Transverse colon (tissue), 4 donors: ENCODE data around the gene ADAMTS19. TPM values are rescaled to one million over a fixed set of nuclear protein-coding genes. Genes with fewer than 3 reads are reported as not detected.
"Not testable (repeated sequence)": the region's sequence is repeated elsewhere in the genome, so short reads cannot be mapped to it uniquely, and the experiment has no call there.

Experiments
- DNase-seq: peaks from one replicate; pipeline ENCODE4 v3.0.0-alpha.2; 2019
- H3K27ac ChIP-seq, 4 donors: fragments of 200-600 bp; sonication (generic); 2 replicates each; pipeline ENCODE4 v1.5.1; 2016 to 2018; ENCODE audit warnings: inconsistent platforms in 4 of 4
- H3K27me3 ChIP-seq: fragments of 200-600 bp; sonication (generic); 2 replicates; pipeline ENCODE4 v1.5.1; 2017; ENCODE audit warnings: inconsistent platforms
- H3K36me3 ChIP-seq, 4 donors: fragments of 200-600 bp; sonication (generic); 2 replicates each; pipeline ENCODE4 v1.5.1; 2017 to 2019; ENCODE audit warnings: inconsistent platforms in 4 of 4
- H3K4me1 ChIP-seq, 4 donors: fragments of 200-600 bp; sonication (generic); 2 replicates each; pipeline ENCODE4 v1.5.1; 2017 to 2020; ENCODE audit warnings: inconsistent platforms in 4 of 4
- H3K4me3 ChIP-seq, 4 donors: fragments of 200-600 bp; sonication (generic); 1 replicate in 1 of 4; 2 replicates in 3 of 4; pipeline versions ENCODE4 v1.5.1 to v1.6.1; 2017 to 2019; ENCODE audit warnings: inconsistent platforms in 4 of 4
- H3K9me3 ChIP-seq, 2 donors: fragments of 200-600 bp; sonication (generic); 2 replicates each; pipeline ENCODE4 v1.5.1; 2017 to 2019; ENCODE audit warnings: inconsistent platforms in 2 of 2
- EP300 ChIP-seq: sonication (generic); formaldehyde crosslinking; IDR thresholded peaks from one replicate; pipeline ENCODE4 v1.6.1; 2017; ENCODE audit warnings: antibody characterized with exemption, low read depth
- POLR2A ChIP-seq: fragments of 450-650 bp; IDR thresholded peaks from one replicate; pipeline ENCODE4 v1.6.1; 2016; ENCODE audit warnings: antibody characterized with exemption, mild to moderate bottlenecking, moderate library complexity
- POLR2AphosphoS5 ChIP-seq, 3 donors: sonication (generic); formaldehyde crosslinking; IDR thresholded peaks; one replicate each; pipeline ENCODE4 v1.6.1; 2016; ENCODE audit warnings: antibody characterized with exemption in 3 of 3
- WGBS, 2 donors: methylation state at CpG; one replicate each; pipeline ENCODE4 v1.1.5; 2018; ENCODE audit warnings: low coverage in 1 of 2; 5-methylcytosine and 5-hydroxymethylcytosine counted together
- in situ Hi-C, 4 donors: fragments of 200-750 bp; cut with MboI; loops; one replicate each; pipeline versions ENCODE4 v1.15.0 to v1.15.1; 2017; ENCODE audit warnings: low sequenced_read_pairs in 3 of 4, low pct_ligation_motif_present in 1 of 4, low pct_unique_long_range_greater_than_20kb in 1 of 4
- intact Hi-C: fragments of 100-400 bp; cut with DNase I; formaldehyde crosslinking; loops from one replicate; pipeline ENCODE4 v1.15.1; 2023; ENCODE audit warnings: low total_unique reads
- total RNA-seq, 4 donors: library from RNA; depleted of rRNA; stranded (reverse); fragments of >200 nt; gene quantifications; one replicate each; pipeline ENCODE4 v1.1.0, GENCODE V29; 2016
- TF ChIP-seq, protein P1 (sequence below), 5 experiments: fragments of 200-600 bp in 3 of 5; fragments of 450-650 bp in 2 of 5; sonication (generic) in 3 of 5; IDR thresholded peaks; 1 replicate in 2 of 5; 2 replicates in 3 of 5; pipeline ENCODE4 v1.5.1; 2016 to 2017; ENCODE audit warnings: antibody characterized with exemption in 5 of 5, inconsistent platforms in 3 of 5, mild to moderate bottlenecking in 2 of 5, moderate library complexity in 1 of 5

ADAMTS19 gene
- total RNA-seq, 4 donors from 2014 or later, result 0.16 to 0.96 TPM; not detected in 2

DNA sequence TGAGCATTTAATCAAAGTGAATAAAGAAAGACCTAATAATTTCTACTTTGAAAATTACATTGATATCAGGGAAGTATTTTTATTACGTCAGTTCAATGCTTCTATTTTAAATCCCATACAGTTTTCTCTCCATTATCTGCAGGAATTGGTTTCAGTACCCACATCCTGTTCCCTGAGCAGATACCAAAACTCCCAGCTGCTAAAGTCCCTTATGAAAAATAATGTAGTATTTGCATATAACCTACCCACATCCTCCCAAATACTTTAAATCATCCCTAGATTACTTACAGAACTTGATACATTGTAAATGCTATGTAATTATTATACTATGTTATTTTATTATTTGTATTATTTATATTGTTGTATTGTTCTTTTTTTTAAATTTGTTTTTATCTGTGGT, 162.4 kb downstream of the ADAMTS19 start:
- no peak for TF ChIP-seq POLR2A
- no peak for TF ChIP-seq POLR2AphosphoS5 (IDR thresholded peaks at IDR 0.05)
- no peak for TF ChIP-seq EP300
- TF ChIP-seq, protein P1, sequence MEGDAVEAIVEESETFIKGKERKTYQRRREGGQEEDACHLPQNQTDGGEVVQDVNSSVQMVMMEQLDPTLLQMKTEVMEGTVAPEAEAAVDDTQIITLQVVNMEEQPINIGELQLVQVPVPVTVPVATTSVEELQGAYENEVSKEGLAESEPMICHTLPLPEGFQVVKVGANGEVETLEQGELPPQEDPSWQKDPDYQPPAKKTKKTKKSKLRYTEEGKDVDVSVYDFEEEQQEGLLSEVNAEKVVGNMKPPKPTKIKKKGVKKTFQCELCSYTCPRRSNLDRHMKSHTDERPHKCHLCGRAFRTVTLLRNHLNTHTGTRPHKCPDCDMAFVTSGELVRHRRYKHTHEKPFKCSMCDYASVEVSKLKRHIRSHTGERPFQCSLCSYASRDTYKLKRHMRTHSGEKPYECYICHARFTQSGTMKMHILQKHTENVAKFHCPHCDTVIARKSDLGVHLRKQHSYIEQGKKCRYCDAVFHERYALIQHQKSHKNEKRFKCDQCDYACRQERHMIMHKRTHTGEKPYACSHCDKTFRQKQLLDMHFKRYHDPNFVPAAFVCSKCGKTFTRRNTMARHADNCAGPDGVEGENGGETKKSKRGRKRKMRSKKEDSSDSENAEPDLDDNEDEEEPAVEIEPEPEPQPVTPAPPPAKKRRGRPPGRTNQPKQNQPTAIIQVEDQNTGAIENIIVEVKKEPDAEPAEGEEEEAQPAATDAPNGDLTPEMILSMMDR (IDR thresholded peaks at IDR 0.05), result no peak
- no peak for DNase-seq
- Histone ChIP-seq H3K4me3 (no peak overlapping the region), H3K9me3 (peaks cover 0 to under 1% of the 10 kb centered on the region in 2 donors), H3K27ac (no peak overlapping the region), H3K27me3 (no peaks in the 10 kb centered on the region), H3K36me3 (no peaks in the 10 kb centered on the region), H3K4me1 (no peaks in the 10 kb centered on the region)
- intact Hi-C loops (no loop called here), in situ Hi-C loops (no loop called here)
- 27 to 78% methylated on average over 1 of the region's 1 CpG for WGBS, 2 donors

DNA sequence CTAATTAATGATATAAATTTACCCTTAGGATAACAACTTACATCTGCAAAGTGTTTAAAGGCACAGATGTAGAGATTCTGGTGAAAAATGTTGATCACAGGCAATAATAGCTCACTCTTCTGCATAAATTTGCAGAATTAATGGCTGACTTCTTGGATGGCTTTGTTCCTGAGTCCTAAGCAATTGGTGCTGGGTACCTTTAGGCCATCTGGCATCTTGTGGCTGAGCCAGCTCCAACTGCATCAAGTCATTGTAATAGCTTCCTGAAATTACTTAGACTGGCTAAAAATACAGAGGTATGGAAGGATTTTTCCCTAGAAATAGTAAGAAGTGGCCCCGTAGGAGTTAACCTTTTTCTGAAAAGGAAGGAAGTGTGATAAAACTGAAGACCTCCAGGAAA, 169.5 kb downstream of the ADAMTS19 start:
- TF ChIP-seq POLR2A, result no peak
- TF ChIP-seq POLR2AphosphoS5 (IDR thresholded peaks at IDR 0.05), result no peak
- TF ChIP-seq, protein P1 (IDR thresholded peaks at IDR 0.05), result no peak
- no peak for TF ChIP-seq EP300
- Histone ChIP-seq H3K4me1 (no peaks in the 10 kb centered on the region), H3K36me3 (no peaks in the 10 kb centered on the region), H3K27me3 (no peaks in the 10 kb centered on the region), H3K4me3 (no peak overlapping the region), H3K9me3 (peaks cover 0 to 4% of the 10 kb centered on the region in 2 donors), H3K27ac (no peak overlapping the region)
- in situ Hi-C loops (no loop called here), intact Hi-C loops (no loop called here)
- 48 to 60% methylated on average over 1 of the region's 1 CpG for WGBS, 2 donors
- DNase-seq, result no peak

DNA sequence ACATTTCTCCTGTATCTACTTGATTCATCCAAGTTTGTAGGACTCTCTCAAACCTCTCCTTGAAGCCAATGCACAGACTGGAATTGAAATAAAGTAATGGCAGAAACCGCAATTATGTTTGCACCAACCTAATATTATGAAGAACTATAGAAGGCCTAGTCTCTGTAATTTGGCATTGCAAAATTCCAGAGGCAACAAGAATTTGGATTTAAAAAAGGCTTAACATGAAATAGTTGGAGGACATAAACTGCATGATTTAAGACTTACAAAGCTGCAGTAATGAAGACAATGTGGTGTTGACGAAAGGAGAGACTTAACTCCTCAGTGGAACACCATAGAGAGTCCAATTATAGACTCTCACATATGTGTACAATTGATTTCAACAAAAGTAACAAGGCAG, 170.0 kb downstream of the ADAMTS19 start:
- in situ Hi-C loops (no loop called here), intact Hi-C loops (no loop called here)
- H3K36me3 ChIP-seq, result no peaks in the 10 kb centered on the region

DNA sequence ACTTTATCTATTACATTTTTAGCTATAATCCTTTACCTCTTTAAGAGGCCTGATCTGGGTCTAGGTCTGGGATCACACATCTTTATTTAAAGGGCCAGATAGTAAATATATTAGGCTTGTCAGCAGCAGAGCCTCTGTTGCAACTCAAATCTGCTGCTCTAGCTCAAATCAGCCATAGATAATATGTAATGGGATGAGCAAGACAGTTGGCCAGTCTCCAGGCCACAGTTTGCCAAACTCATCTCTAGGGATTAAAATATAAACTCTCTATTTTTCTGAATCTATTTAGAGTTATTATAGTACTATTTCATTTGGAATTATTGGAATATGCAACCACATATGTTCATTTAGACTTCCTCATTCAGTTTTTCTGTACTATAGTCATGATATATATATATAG, 171.9 kb downstream of the ADAMTS19 start:
- no peak overlapping the region for H3K4me3 ChIP-seq
- H3K27me3 ChIP-seq, result no peaks in the 10 kb centered on the region
- in situ Hi-C loops, result no loop called here
- DNase-seq, result no peak
- TF ChIP-seq, protein P1 (IDR thresholded peaks at IDR 0.05), result no peak
- H3K36me3 ChIP-seq, result no peaks in the 10 kb centered on the region
- H3K9me3 ChIP-seq, result peaks cover 0 to 4% of the 10 kb centered on the region in 2 donors
- H3K4me1 ChIP-seq, result no peaks in the 10 kb centered on the region
- intact Hi-C loops, result no loop called here
- H3K27ac ChIP-seq, result no peak overlapping the region

More for the DNA sequence above, 170.0 kb downstream of the ADAMTS19 start:
- Histone ChIP-seq H3K9me3 (peaks cover 0 to 4% of the 10 kb centered on the region in 2 donors), H3K27ac (no peak overlapping the region), H3K4me1 (no peaks in the 10 kb centered on the region), H3K27me3 (no peaks in the 10 kb centered on the region), H3K4me3 (no peak overlapping the region)
- WGBS, 2 donors, result 65 to 70% methylated on average over 2 of the region's 2 CpGs
- TF ChIP-seq POLR2A (no peak), POLR2AphosphoS5 (IDR thresholded peaks at IDR 0.05) (no peak), EP300 (no peak)
- TF ChIP-seq, protein P1 (IDR thresholded peaks at IDR 0.05), result no peak
- DNase-seq, result no peak

DNA sequence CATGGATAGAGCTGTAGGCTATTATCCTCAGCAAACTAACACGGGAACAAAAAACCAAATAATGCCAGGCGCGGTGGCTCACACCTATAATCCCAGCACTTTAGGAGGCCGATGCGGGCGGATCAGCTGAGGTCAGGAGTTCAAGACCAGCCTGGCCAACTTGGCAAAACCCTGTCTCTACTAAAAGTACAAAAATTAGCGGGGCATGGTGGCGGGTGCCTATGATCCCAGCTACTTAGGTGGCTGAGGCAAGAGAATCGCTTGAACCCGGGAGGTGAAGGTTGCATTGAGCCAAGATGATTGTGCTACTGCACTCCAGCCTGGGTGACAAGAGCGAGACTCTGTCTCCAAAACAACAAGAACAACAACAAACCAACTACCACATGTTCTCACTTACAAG, 177.4 kb downstream of the ADAMTS19 start:
- H3K4me1 ChIP-seq, DNase-seq, H3K9me3 ChIP-seq, H3K27me3 ChIP-seq, H3K4me3 ChIP-seq, in situ Hi-C loops, intact Hi-C loops, H3K27ac ChIP-seq, H3K36me3 ChIP-seq: not testable (repeated sequence)
- WGBS, 2 donors, result 92 to 93% methylated on average over 11 of the region's 11 CpGs
